Heart right ventricle (tissue), 16 donors: Measurements from ENCODE around the gene CFAP68. TPM values are rescaled to one million over a fixed set of nuclear protein-coding genes. Genes with fewer than 3 reads are reported as not detected.
A peak's percentile ranks its signal among the peaks of the same experiment; 100 is the strongest.
"Not testable (repeated sequence)": the region's sequence is repeated elsewhere in the genome, so short reads cannot be mapped to it uniquely, and the experiment has no call there.

ENCODE experiments used
- ATAC-seq, 8 donors: fragments of 200-7000 bp; cut with Tn5 transposase; one replicate each; pipeline ENCODE4 v1.9.1; 2020; ENCODE audit warnings: mild to moderate bottlenecking in 8 of 8, moderate library complexity in 8 of 8, moderate number of reproducible peaks in 1 of 8
- DNase-seq, 2 donors: peaks; one replicate each; pipeline ENCODE4 v3.0.0-alpha.2; 2020
- H3K27ac ChIP-seq, 10 donors: fragments of 200-600 bp; sonication (generic) in 2 of 10; one replicate each; pipeline versions ENCODE4 v1.5.0 to v1.8.0; 2020 to 2022; ENCODE audit warnings: mild to moderate bottlenecking in 3 of 10
- H3K27me3 ChIP-seq, 7 donors: fragments of 200-600 bp; one replicate each; pipeline ENCODE4 v1.8.0; 2021 to 2022; ENCODE audit warnings: mild to moderate bottlenecking in 2 of 7
- H3K36me3 ChIP-seq, 9 donors: fragments of 200-600 bp; sonication (generic) in 1 of 9; one replicate each; pipeline versions ENCODE4 v1.5.0 to v1.8.0; 2020 to 2022; ENCODE audit warnings: mild to moderate bottlenecking in 2 of 9
- H3K4me1 ChIP-seq, 9 donors: fragments of 200-600 bp; sonication (generic) in 1 of 9; one replicate each; pipeline versions ENCODE4 v1.5.0 to v1.8.0; 2020 to 2022; ENCODE audit warnings: mild to moderate bottlenecking in 4 of 9
- H3K4me3 ChIP-seq, 10 donors: fragments of 200-600 bp; sonication (generic) in 2 of 10; one replicate each; pipeline versions ENCODE4 v1.5.0 to v1.8.0; 2020 to 2022; ENCODE audit warnings: mild to moderate bottlenecking in 7 of 10, moderate library complexity in 2 of 10
- H3K9me3 ChIP-seq, 11 donors: fragments of 200-600 bp in 10 of 11; sonication (generic) in 2 of 11; one replicate each; pipeline versions ENCODE4 v1.5.0 to v1.8.0; 2013 to 2022; ENCODE audit warnings: mild to moderate bottlenecking in 2 of 11, control low read depth in 1 of 11, moderate library complexity in 1 of 11
- WGBS, 2 donors: extraction: QIAGEN DNeasy Blood & Tissue Kit; methylation state at CpG; one replicate each; pipeline ENCODE4 v1.1.7; 2013; ENCODE audit warnings: inconsistent platforms in 1 of 2; 5-methylcytosine and 5-hydroxymethylcytosine counted together
- intact Hi-C, 10 donors: fragments of 100-400 bp; cut with DNase I; formaldehyde crosslinking; loops; one replicate each; pipeline versions ENCODE4 v1.11.1 to v1.14.2; 2022
- polyA plus RNA-seq, 2 donors: library from polyadenylated mRNA; stranded (reverse); fragments of 200-250 nt; gene quantifications; one replicate each; pipeline ENCODE4 v1.2.3, GENCODE V29; 2013
- total RNA-seq, 10 donors: library from RNA; stranded (reverse); fragmentation: NEBNext Ultra II Directional in 3 of 10; extraction: Animal tissue kit (Norgen Biotek cat#: 25700) in 3 of 10; gene quantifications; one replicate each; pipeline versions ENCODE4 v1.2.1 to v1.2.4, GENCODE V29; 2021 to 2023
- TF ChIP-seq, protein P1 (sequence below), 9 donors: fragments of 200-600 bp; sonication (generic) in 2 of 9; IDR thresholded peaks; one replicate each; pipeline versions ENCODE4 v1.5.0 to v1.8.0; 2021 to 2022; ENCODE audit warnings: antibody characterized with exemption in 9 of 9, mild to moderate bottlenecking in 5 of 9, moderate library complexity in 1 of 9
- donor health status: Arrhythmogenic right ventricular cardiomyopathy.
- donor health status: ischemic (EF 13 %, LVEDD 7.1; RV severe dilation, severe dysfunction).
- donor health status: healthy with polysubstance abuse.
- donor health status: DM: no; HTN: yes; CAD: no.
- donor health status: DM: no; HTN: no; CAD: no.
- donor health status: ischemic (EF 25% LVEDD 6.9; RV normal size, moderate dysfunction).
- donor health status: ischemic (EF 25% LVEDD 5.7; RV mildly dilated, moderate dysfunction).
- donor health status: healthy.
- donor health status: DM: yes; HTN: yes; CAD: no.
- donor health status: Ischemic cardiomyopathy.
- donor health status: ischemic (EF 35%, LVEDD 5.7; RV mildly dilated, moderate dysfunction).
- donor health status: nonischemic (EF 11% LVEDD 7.7; RV severe dilation, severe dysfunction).
- donor health status: DM: yes; HTN: yes; CAD: no.
- donor health status: PGD.
- donor health status: ischemic (EF 29% LVEDD 5.4; RV normal size, mild dysfunction).
- donor health status: nonischemic (EF 23%, LVEDD 6.1; RV moderate dilation, normal function).

The CFAP68 gene
- total and polyA plus RNA-seq, 12 donors: 14.7 to 38.5 (median 29.6) TPM

DNA sequence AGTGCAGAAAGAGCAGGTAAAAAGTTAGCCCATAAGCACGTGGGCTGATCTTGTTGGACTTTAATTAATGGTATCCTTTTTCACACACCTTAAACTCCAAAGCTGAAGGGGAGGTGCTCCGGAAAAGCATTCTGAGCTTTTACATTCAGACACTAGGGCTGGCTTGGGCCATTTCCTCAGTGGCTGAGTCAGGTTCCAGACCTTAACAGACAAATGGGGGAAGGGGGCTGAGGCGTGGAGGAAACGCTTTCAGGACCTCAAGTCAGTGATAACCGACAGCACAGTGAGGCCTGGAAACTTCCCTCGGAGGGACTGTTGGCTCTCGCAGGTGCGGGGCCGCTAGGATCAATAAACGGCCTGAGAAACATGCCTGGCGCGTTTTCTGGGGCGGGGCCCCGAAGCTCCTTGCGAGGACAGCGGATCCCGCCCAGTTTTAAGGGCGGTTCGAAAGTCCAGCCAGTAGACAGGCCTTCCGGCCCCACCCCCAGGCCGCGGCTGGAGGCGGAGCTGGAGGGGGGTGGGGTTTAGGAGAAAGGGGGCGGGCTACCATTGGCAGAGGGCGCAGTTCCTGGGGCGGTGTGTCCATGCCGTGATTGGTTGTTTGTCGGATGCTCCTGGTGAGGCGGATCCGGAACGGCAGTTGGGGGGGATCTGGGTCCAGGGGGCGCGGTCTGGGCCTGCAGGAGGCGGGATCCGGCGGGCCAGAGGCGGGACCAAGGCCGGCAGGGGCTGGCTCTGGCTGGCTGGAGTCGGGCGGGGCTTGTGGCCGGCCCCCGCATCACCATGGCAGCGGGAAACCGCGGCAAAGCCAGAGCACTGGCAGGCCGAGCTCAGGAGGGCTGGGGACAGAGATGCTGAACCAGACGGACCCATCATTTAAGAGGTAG lies 47.4 kb downstream of the CFAP68 start:
- Histone ChIP-seq H3K4me3 (peak overlapping the region in 9 of 10 donors; percentile 22 to 58 (median 52)), H3K9me3 (no peaks in the 10 kb centered on the region), H3K27me3 (no peaks in the 10 kb centered on the region), H3K4me1 (peaks cover 5 to 54% (median 40%) of the 10 kb centered on the region in 9 donors), H3K27ac (peak overlapping the region; percentile 39 to 94 (median 86)), H3K36me3 (no peaks in the 10 kb centered on the region)
- WGBS, 2 donors: 0 to 1% methylated on average over 45 to 47 of the region's 47 CpGs
- peak; percentile 95 to 97 (median 96) for ATAC-seq
- TF ChIP-seq, protein P1, sequence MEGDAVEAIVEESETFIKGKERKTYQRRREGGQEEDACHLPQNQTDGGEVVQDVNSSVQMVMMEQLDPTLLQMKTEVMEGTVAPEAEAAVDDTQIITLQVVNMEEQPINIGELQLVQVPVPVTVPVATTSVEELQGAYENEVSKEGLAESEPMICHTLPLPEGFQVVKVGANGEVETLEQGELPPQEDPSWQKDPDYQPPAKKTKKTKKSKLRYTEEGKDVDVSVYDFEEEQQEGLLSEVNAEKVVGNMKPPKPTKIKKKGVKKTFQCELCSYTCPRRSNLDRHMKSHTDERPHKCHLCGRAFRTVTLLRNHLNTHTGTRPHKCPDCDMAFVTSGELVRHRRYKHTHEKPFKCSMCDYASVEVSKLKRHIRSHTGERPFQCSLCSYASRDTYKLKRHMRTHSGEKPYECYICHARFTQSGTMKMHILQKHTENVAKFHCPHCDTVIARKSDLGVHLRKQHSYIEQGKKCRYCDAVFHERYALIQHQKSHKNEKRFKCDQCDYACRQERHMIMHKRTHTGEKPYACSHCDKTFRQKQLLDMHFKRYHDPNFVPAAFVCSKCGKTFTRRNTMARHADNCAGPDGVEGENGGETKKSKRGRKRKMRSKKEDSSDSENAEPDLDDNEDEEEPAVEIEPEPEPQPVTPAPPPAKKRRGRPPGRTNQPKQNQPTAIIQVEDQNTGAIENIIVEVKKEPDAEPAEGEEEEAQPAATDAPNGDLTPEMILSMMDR (IDR thresholded peaks at IDR 0.05): peak in 1 of 9 donors; percentile 5
- DNase-seq: peak; percentile 96 to 97
- intact Hi-C loops: loop anchor here in 7 of 10 donors (1.0 to 10.0 kb wide), 6 partner anchors 44 to 161 kb away; partner anchors contain the start of genes CFAP68 (in 6 of the 7), FDXACB1 (in 6 of the 7), SDHD (in 3 of the 7) and TIMM8B (in 3 of the 7)

DNA sequence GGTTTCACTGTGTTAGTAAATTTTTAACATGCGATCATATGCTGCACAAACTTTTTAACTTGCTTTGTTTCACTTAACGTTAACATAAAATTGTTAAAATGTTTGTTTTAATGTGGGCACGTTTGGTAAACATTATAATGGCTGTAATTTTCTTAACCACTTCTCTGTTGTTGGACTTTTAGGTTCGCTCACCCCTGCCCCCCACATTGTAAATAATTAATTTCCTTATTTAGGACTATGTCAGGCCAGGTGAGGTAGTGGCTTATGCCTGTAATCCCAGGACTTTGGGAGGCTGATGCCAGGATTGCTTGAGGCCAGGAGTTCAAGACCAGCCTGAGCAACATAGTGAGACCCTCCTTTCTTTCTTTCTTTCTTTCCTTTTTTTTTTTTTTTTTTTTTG lies 51.1 kb downstream of the CFAP68 start:
- WGBS, 2 donors: 84 to 86% methylated on average over 4 of the region's 4 CpGs
- H3K4me1 ChIP-seq: peaks cover 0 to 37% (median 23%) of the 10 kb centered on the region in 9 donors
- intact Hi-C loops: loop anchor here in 7 of 10 donors (5.0 to 10.0 kb wide), 5 partner anchors 47 to 154 kb away; partner anchors contain the start of genes SDHD (in 2 of the 7) and TIMM8B (in 2 of the 7)

DNA sequence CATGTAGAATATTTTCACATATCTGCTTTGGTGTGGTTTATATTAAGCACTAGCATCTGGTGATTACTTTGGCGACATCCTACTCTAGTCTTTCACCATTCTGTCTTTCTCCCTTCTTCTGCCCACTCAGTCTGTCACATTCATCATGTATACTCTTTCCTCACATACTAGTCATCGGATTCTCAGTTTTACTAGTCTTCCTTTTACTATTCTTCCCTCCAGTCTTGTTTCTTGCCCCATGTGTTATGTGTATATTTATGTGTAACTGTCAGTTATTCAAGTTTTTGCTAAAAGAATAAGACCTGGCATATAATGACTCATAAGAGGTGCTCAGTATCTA lies 53.2 kb downstream of the CFAP68 start:
- H3K9me3 ChIP-seq: no peaks in the 10 kb centered on the region
- DNase-seq: no peak
- H3K27me3 ChIP-seq: no peaks in the 10 kb centered on the region
- no peak overlapping the region for H3K27ac ChIP-seq
- ATAC-seq: no peak
- H3K36me3 ChIP-seq: no peaks in the 10 kb centered on the region
- intact Hi-C loops: loop anchor here in 8 of 10 donors (2.0 to 10.0 kb wide), 6 partner anchors 45 to 152 kb away; partner anchors contain the start of genes SDHD (in 2 of the 8) and TIMM8B (in 2 of the 8)
- WGBS, 2 donors: 72 to 88% methylated on average over 2 of the region's 2 CpGs
- H3K4me1 ChIP-seq: peaks cover 2 to 40% (median 22%) of the 10 kb centered on the region in 9 donors
- H3K4me3 ChIP-seq: no peak overlapping the region
- TF ChIP-seq, protein P1 (IDR thresholded peaks at IDR 0.05): no peak

More for the DNA sequence above, 51.1 kb downstream of the CFAP68 start:
- no peak overlapping the region for H3K4me3 ChIP-seq
- TF ChIP-seq, protein P1 (IDR thresholded peaks at IDR 0.05): no peak
- no peaks in the 10 kb centered on the region for H3K27me3 ChIP-seq
- no peak overlapping the region for H3K27ac ChIP-seq
- ATAC-seq (no peak), DNase-seq (no peak)
- no peaks in the 10 kb centered on the region for H3K36me3 ChIP-seq
- H3K9me3 ChIP-seq: no peaks in the 10 kb centered on the region

DNA sequence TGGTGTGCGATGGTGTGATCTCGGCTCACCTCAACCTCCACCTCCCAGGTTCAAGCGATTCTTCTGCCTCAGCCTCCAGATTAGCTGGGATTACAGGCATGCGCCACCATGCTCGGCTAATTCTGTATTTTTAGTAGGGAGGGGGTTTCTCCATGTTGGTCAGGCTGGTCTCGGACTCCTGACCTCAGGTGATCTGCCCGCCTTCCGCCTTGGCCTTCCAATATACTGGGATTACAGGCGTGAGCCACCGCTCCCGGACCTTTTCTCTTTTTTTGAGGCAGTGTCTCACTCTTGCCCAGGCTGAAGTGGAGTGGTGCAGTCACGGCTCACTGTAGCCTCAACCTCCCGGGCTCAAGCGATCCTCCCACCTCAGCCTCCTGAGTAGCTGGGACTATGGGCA lies 53.8 kb downstream of the CFAP68 start:
- 93 to 96% methylated on average over 14 of the region's 14 CpGs for WGBS, 2 donors
- not testable (repeated sequence) for DNase-seq, H3K27me3 ChIP-seq, H3K4me3 ChIP-seq, H3K27ac ChIP-seq, ATAC-seq, H3K36me3 ChIP-seq, H3K9me3 ChIP-seq
- H3K4me1 ChIP-seq: peaks cover 2 to 45% (median 27%) of the 10 kb centered on the region in 9 donors
- intact Hi-C loops: loop anchor here in 8 of 10 donors (2.0 to 10.0 kb wide), 6 partner anchors 44 to 152 kb away; partner anchors contain the start of genes SDHD (in 2 of the 8) and TIMM8B (in 2 of the 8)
